Chondrocyte (in vitro differentiated cells): ENCODE measurements around the gene FAM76A. TPM values are rescaled to one million over a fixed set of nuclear protein-coding genes. Genes with fewer than 3 reads are reported as not detected.
"Not testable (repeated sequence)": the region's sequence is repeated elsewhere in the genome, so short reads cannot be mapped to it uniquely, and the experiment has no call there.

Source experiments
- DNase-seq: peaks from one replicate; pipeline ENCODE4 v3.0.0; 2021; ENCODE audit warnings: mixed read lengths, low spot score
- H3K27ac Mint-ChIP-seq: one replicate; pipeline ENCODE4 v1.8.0; 2021; ENCODE audit warnings: mild to moderate bottlenecking, moderate library complexity, mixed read lengths; ENCODE audit not compliant: unreplicated experiment
- H3K27me3 Mint-ChIP-seq: 2 replicates; pipeline ENCODE4 v1.8.0; 2021; ENCODE audit warnings: low read depth, mixed read lengths
- H3K36me3 Mint-ChIP-seq: 2 replicates; pipeline ENCODE4 v1.8.0; 2021; ENCODE audit warnings: low read depth, mixed read lengths
- H3K4me1 Mint-ChIP-seq: 2 replicates; pipeline ENCODE4 v1.8.0; 2021; ENCODE audit warnings: low read depth, mild to moderate bottlenecking, mixed read lengths
- H3K4me3 Mint-ChIP-seq: one replicate; pipeline ENCODE4 v1.8.0; 2021; ENCODE audit warnings: mild to moderate bottlenecking, moderate library complexity, mixed read lengths; ENCODE audit not compliant: unreplicated experiment
- H3K9me3 Mint-ChIP-seq: 2 replicates; pipeline ENCODE4 v1.8.0; 2021; ENCODE audit warnings: low read depth, mixed read lengths
- total RNA-seq: library from RNA; stranded (reverse); gene quantifications from 3 replicates; pipeline ENCODE4 v1.2.1, GENCODE V29; 2021
- TF ChIP-seq, protein P1 (sequence below): fragments of 200-600 bp; sonication (generic); IDR thresholded peaks from 2 replicates; pipeline ENCODE4 v1.5.0; 2021; ENCODE audit warnings: antibody characterized with exemption, mild to moderate bottlenecking, moderate library complexity

FAM76A gene
- total RNA-seq, 1 donor from 2014 or later = 13.6 TPM

DNA sequence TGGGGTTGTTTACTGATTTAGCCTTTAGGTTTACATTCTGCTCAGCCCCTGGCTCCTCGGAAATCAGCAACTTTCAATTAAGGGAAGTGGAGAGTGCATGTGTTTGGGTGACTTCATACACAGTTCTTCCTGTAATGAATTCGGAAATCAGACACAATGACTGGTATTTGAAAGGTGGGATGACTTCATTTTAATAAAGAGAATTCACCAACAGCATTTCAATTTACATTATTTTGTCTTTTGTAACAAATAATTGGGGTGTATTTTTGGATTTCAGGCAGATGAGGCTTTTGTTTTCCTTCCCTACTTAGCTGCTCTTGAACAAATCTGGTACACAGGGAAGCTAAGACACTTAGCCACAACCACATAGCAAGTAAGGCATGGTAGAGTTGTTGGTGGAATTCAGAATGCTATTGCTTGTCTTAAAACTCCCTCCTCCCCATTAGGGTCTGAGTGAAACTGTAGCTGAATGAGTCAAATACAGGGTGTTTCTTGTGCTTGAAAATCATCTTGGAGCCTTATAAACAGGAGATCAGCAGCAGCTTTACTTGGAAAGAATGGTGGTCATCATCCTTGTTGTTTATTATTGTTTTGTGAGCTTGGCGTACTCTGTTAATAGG lies 48.2 kb downstream of the FAM76A start:
- H3K36me3 Mint-ChIP-seq = peaks cover 7% of the 10 kb centered on the region
- H3K27me3 Mint-ChIP-seq = no peaks in the 10 kb centered on the region
- TF ChIP-seq, protein P1, sequence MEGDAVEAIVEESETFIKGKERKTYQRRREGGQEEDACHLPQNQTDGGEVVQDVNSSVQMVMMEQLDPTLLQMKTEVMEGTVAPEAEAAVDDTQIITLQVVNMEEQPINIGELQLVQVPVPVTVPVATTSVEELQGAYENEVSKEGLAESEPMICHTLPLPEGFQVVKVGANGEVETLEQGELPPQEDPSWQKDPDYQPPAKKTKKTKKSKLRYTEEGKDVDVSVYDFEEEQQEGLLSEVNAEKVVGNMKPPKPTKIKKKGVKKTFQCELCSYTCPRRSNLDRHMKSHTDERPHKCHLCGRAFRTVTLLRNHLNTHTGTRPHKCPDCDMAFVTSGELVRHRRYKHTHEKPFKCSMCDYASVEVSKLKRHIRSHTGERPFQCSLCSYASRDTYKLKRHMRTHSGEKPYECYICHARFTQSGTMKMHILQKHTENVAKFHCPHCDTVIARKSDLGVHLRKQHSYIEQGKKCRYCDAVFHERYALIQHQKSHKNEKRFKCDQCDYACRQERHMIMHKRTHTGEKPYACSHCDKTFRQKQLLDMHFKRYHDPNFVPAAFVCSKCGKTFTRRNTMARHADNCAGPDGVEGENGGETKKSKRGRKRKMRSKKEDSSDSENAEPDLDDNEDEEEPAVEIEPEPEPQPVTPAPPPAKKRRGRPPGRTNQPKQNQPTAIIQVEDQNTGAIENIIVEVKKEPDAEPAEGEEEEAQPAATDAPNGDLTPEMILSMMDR = no peak
- no peaks in the 10 kb centered on the region for H3K9me3 Mint-ChIP-seq
- no peak for DNase-seq
- H3K4me1 Mint-ChIP-seq = peaks cover 33% of the 10 kb centered on the region
- peak overlapping the region; percentile 79 for H3K27ac Mint-ChIP-seq
- peak overlapping the region; percentile 95 for H3K4me3 Mint-ChIP-seq

DNA sequence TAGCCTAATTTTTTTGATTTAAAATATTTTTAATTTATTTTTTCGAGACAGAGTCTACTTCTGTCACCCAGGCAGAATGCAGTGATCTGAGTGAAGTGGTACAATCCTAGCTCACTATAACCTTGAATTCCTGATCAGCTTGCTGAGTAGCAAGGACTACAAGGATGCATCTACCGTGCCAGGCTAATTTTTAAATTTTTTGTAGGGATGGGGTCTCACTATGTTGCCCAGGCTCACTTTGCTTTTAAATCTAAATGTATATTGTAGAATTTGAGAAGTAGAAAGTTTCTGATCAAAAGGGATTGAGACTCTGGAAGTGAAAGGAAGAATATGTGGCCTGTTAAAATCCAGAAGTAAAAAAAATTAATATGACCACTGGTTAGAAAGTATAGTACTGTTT lies 48.9 kb downstream of the FAM76A start:
- TF ChIP-seq, protein P1 = no peak
- Mint-ChIP-seq H3K9me3 (no peaks in the 10 kb centered on the region), H3K36me3 (peaks cover 9% of the 10 kb centered on the region), H3K27ac (no peak overlapping the region), H3K27me3 (no peaks in the 10 kb centered on the region), H3K4me3 (peak overlapping the region; percentile 95), H3K4me1 (peaks cover 33% of the 10 kb centered on the region)
- DNase-seq = no peak

DNA sequence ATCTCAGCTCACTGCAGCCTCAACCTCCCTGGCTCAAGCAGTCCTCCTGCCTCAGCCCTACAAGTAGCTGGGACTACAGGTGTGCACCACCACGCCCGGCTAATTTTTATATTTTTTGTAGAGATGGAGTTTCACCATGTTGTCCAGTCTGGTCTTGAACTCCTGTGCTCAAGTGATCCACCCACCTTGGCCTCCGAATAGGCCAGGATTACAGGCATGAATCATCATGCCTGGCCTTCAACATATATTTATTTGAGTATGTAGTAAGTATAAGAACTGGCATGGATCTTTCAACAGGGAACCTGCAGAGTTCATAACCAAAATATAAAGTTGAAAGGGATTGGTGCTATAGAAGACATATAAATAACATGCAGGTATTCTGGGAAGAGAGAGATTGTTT lies 49.6 kb downstream of the FAM76A start:
- not testable (repeated sequence) for DNase-seq, H3K36me3 Mint-ChIP-seq, H3K27me3 Mint-ChIP-seq, H3K9me3 Mint-ChIP-seq, H3K4me3 Mint-ChIP-seq
- H3K27ac Mint-ChIP-seq = peak overlapping the region; percentile 46
- H3K4me1 Mint-ChIP-seq = peaks cover 33% of the 10 kb centered on the region

DNA sequence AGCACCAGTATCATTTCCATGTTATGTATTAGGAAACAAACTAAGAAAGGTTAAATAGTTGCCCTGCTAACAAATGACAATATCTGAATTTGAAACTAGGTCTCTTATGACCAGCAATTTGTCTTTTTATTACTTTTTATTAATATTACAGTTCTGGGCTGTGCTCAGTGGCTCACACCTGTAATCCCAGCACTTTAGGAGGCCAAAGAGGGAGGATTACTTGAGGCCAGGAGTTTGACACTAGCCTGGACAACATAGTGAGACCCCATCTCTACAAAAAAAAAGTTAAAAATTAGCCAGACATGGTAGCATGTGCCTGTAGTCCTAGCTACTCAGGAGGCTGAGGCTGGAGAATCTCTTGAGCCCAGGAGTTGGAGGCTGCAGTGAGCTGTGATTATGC lies 50.5 kb downstream of the FAM76A start:
- H3K4me1 Mint-ChIP-seq = peaks cover 33% of the 10 kb centered on the region
- H3K4me3 Mint-ChIP-seq, H3K27me3 Mint-ChIP-seq, DNase-seq, H3K9me3 Mint-ChIP-seq, H3K36me3 Mint-ChIP-seq, H3K27ac Mint-ChIP-seq: not testable (repeated sequence)

DNA sequence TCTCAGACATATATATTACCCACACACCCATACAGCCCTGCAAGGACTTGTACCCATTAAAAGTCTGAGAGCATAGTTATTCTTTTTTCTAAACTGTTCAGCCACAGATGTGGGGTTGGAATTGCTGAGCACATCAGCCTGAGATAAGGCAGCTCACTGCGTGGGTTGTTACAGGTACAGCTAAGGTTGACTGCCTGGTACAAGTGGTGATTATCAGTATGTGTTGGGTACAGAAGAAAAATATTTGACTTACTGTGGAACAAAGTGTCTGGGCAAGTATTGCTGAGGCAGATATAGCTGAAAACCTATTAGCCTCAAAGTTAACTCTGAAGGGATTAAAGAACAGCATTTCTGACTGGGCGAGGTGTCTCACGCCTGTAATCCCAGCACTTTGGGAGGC lies 52.3 kb downstream of the FAM76A start:
- H3K27ac Mint-ChIP-seq = peak overlapping the region; percentile 2
- no peaks in the 10 kb centered on the region for H3K9me3 Mint-ChIP-seq
- H3K36me3 Mint-ChIP-seq = peaks cover 10% of the 10 kb centered on the region
- no peaks in the 10 kb centered on the region for H3K27me3 Mint-ChIP-seq
- no peak overlapping the region for H3K4me3 Mint-ChIP-seq
- H3K4me1 Mint-ChIP-seq = peaks cover 25% of the 10 kb centered on the region
- no peak for DNase-seq
- TF ChIP-seq, protein P1 = no peak

DNA sequence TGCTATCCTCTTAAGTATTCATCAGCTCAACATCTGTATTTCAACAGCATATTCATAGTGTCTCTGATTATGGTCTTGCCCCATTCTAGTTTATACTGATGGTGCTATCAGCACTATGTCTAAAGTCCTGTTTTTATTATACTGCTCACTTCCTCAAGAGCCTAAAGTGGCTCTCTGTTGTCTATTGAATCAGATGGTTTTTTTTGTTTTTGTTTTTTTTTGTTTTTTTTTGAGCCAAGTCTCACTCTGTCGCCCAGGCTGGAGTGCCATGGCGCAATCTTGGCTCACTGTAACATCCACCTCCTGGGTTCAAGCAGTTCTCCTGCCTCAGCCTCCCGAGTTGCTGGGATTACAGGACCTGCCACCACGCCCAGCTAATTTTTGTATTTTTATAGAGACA lies 53.4 kb downstream of the FAM76A start:
- no peak overlapping the region for H3K4me3 Mint-ChIP-seq
- no peaks in the 10 kb centered on the region for H3K9me3 Mint-ChIP-seq
- H3K4me1 Mint-ChIP-seq = peaks cover 22% of the 10 kb centered on the region
- TF ChIP-seq, protein P1 = no peak
- H3K36me3 Mint-ChIP-seq = peaks cover 10% of the 10 kb centered on the region
- H3K27ac Mint-ChIP-seq = no peak overlapping the region
- DNase-seq = no peak
- no peaks in the 10 kb centered on the region for H3K27me3 Mint-ChIP-seq
